HPDE6-E6E7 (cell line): ENCODE data around the gene FRMD4B.
"Not testable (repeated sequence)": the region's sequence is repeated elsewhere in the genome, so short reads cannot be mapped to it uniquely, and the experiment has no call there.

Experiments used
- DNase-seq: peaks from one replicate; pipeline ENCODE4 v3.0.0; 2011; ENCODE audit warnings: missing footprints; ENCODE audit errors: extremely low spot score

The FRMD4B gene

GRCh38 chr3:69283913-69284611 is 101.8 kb downstream of the FRMD4B start:
- no peak for DNase-seq

GRCh38 chr3:69283496-69283895 is 102.4 kb downstream of the FRMD4B start:
- DNase-seq = no peak

- no peak for DNase-seq
Measured at GRCh38 chr3:69282181-69282580, 103.7 kb downstream of the FRMD4B start.

GRCh38 chr3:69277403-69277802 is 108.5 kb downstream of the FRMD4B start:
- DNase-seq = not testable (repeated sequence)

GRCh38 chr3:69276884-69277283 is 109.0 kb downstream of the FRMD4B start:
- no peak for DNase-seq

GRCh38 chr3:69276191-69276590 is 109.7 kb downstream of the FRMD4B start:
- DNase-seq = not testable (repeated sequence)

- DNase-seq = peak; percentile 5
Measured at GRCh38 chr3:69273896-69274295, 112.0 kb downstream of the FRMD4B start.

GRCh38 chr3:69272556-69272955 is 113.3 kb downstream of the FRMD4B start:
- DNase-seq = no peak

- DNase-seq = no peak
Measured at GRCh38 chr3:69271098-69271497, 114.8 kb downstream of the FRMD4B start.

GRCh38 chr3:69266585-69266984 is 119.3 kb downstream of the FRMD4B start:
- DNase-seq = no peak

- DNase-seq = not testable (repeated sequence)
Measured at GRCh38 chr3:69266071-69266470, 119.8 kb downstream of the FRMD4B start.

GRCh38 chr3:69260843-69261405 is 125.0 kb downstream of the FRMD4B start:
- not testable (repeated sequence) for DNase-seq

GRCh38 chr3:69260216-69260787 is 125.6 kb downstream of the FRMD4B start:
- DNase-seq = no peak

- no peak for DNase-seq
Measured at GRCh38 chr3:69259125-69259524, 126.8 kb downstream of the FRMD4B start.

GRCh38 chr3:69255928-69256327 is 130.0 kb downstream of the FRMD4B start:
- no peak for DNase-seq

GRCh38 chr3:69254351-69254750 is 131.5 kb downstream of the FRMD4B start:
- DNase-seq = no peak

- peak; percentile 2 for DNase-seq
Measured at GRCh38 chr3:69252631-69253030, 133.3 kb downstream of the FRMD4B start.

GRCh38 chr3:69252141-69252540 is 133.7 kb downstream of the FRMD4B start:
- no peak for DNase-seq

- no peak for DNase-seq
Measured at GRCh38 chr3:69251078-69251805, 134.6 kb downstream of the FRMD4B start.

- no peak for DNase-seq
Measured at GRCh38 chr3:69250014-69250413, 135.9 kb downstream of the FRMD4B start.

- no peak for DNase-seq
Measured at GRCh38 chr3:69249001-69249400, 136.9 kb downstream of the FRMD4B start.

GRCh38 chr3:69248436-69248835 is 137.5 kb downstream of the FRMD4B start:
- DNase-seq = no peak

- DNase-seq = no peak
Measured at GRCh38 chr3:69246612-69247011, 139.3 kb downstream of the FRMD4B start.
